ENCODE data around the gene COL4A3. TPM values are rescaled to one million over a fixed set of nuclear protein-coding genes. Genes with fewer than 3 reads are reported as not detected.
"Not testable (repeated sequence)": the region's sequence is repeated elsewhere in the genome, so short reads cannot be mapped to it uniquely, and the experiment has no call there.

The COL4A3 gene
- total RNA-seq, 2 experiments from 2014 or later: not detected

DNA sequence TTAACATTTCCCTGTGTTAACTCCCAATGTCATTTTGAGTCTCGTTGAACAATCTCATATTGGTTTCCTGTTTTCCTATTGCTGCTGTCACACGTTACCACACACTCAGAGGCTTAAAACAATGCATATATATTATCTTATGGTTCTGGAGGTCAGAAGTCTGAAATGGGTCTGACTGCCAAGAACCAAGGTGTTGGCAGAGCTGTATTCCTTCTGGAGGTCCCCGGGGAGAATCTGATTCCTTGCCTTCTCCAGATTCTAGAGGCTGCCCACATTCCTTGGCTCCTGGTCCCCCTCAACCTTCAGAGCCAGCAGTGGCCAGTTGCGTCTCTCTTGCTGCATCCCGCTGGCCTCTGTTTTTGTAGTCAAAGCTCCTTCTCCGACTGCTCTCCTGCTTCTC, 18.0 kb upstream of the COL4A3 start:
- Mint-ChIP-seq H3K27me3 (peaks cover 15% of the 10 kb centered on the region), H3K27ac (no peak overlapping the region), H3K4me1 (no peaks in the 10 kb centered on the region), H3K9me3 (peaks cover 3% of the 10 kb centered on the region), H3K36me3 (no peaks in the 10 kb centered on the region), H3K4me3 (no peak overlapping the region)
- no peak for DNase-seq
- POLR2A ChIA-PET: no interaction called here
- no peak for ATAC-seq (ENCODE audit: low read depth)

- ATAC-seq (ENCODE audit: low read depth) (no peak), DNase-seq (no peak)
- H3K36me3 Mint-ChIP-seq: no peaks in the 10 kb centered on the region
- H3K4me3 Mint-ChIP-seq: no peak overlapping the region
- POLR2A ChIA-PET: no interaction called here
- no peaks in the 10 kb centered on the region for H3K4me1 Mint-ChIP-seq
- H3K27ac Mint-ChIP-seq: no peak overlapping the region
- peaks cover 3% of the 10 kb centered on the region for H3K9me3 Mint-ChIP-seq
- peaks cover 11% of the 10 kb centered on the region for H3K27me3 Mint-ChIP-seq
Measured at GRCh38 chr2:227147023-227147422, 17.4 kb upstream of the COL4A3 start.

DNA sequence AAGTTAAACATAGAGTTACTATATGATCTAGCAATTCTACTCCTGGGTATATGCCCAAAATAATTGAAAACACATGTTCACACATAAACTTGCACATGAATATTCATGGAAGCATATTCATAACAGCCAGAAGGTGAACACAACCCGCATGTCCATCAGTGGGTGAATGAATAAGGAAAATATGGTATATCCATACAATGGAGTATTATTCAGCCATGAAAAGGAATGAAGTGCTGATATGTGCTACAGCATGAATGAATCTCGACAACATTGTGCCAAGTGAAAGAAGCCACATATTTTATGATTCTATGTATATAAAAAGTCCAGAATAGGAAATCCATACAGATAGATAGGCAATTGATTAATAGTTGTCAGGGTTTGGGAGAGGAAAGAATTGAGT, 16.3 kb upstream of the COL4A3 start:
- POLR2A ChIA-PET: no interaction called here
- H3K27ac Mint-ChIP-seq: no peak overlapping the region
- H3K9me3 Mint-ChIP-seq: peaks cover 3% of the 10 kb centered on the region
- ATAC-seq (ENCODE audit: low read depth) (no peak), DNase-seq (no peak)
- peaks cover 15% of the 10 kb centered on the region for H3K27me3 Mint-ChIP-seq
- no peaks in the 10 kb centered on the region for H3K4me1 Mint-ChIP-seq
- no peak overlapping the region for H3K4me3 Mint-ChIP-seq
- H3K36me3 Mint-ChIP-seq: no peaks in the 10 kb centered on the region

GRCh38 chr2:227150222-227150936, 14.0 kb upstream of the COL4A3 start:
- no peaks in the 10 kb centered on the region for H3K36me3 Mint-ChIP-seq
- no peak for ATAC-seq (ENCODE audit: low read depth)
- no peak overlapping the region for H3K27ac Mint-ChIP-seq
- H3K4me1 Mint-ChIP-seq: no peaks in the 10 kb centered on the region
- DNase-seq: no peak
- POLR2A ChIA-PET: no interaction called here
- peaks cover 14% of the 10 kb centered on the region for H3K27me3 Mint-ChIP-seq
- H3K4me3 Mint-ChIP-seq: no peak overlapping the region
- H3K9me3 Mint-ChIP-seq: peaks cover 3% of the 10 kb centered on the region

DNA sequence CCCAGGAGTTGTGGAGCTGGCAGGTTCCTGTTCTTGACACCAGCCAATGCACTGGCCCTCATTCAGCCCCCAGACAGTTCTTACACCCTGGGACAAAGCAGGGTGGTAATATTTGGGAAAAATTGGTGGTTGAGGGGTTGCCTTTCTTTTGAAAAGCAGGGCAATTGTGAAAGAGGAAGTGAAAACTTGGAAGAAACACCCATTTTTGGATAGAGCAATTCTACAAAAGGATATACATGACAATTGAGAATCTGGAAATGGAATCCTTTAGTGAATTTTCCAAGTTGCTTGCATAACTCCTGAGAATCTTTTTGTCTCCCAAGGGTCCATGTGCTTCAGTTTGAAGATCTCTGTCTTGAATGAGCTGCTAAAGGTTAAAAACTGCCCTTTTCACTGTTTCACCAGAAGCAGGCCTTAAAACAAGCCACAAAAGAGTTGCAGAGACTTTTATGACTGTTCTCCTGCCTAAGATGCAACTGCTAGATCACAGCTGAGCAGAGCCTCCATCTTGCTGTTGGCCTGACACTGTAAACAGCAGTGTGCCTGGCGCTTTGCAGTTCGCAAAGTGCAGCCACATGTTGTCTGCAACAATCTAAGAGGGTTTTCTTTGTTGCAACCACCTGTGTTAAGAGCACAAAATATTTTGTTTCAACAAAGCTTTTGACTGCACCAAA, 12.2 kb upstream of the COL4A3 start:
- ATAC-seq (ENCODE audit: low read depth) (no peak), DNase-seq (no peak)
- Mint-ChIP-seq H3K4me1 (no peaks in the 10 kb centered on the region), H3K36me3 (no peaks in the 10 kb centered on the region), H3K27ac (no peak overlapping the region), H3K27me3 (peaks cover 24% of the 10 kb centered on the region), H3K9me3 (peaks cover 3% of the 10 kb centered on the region), H3K4me3 (no peak overlapping the region)
- POLR2A ChIA-PET: no interaction called here

DNA sequence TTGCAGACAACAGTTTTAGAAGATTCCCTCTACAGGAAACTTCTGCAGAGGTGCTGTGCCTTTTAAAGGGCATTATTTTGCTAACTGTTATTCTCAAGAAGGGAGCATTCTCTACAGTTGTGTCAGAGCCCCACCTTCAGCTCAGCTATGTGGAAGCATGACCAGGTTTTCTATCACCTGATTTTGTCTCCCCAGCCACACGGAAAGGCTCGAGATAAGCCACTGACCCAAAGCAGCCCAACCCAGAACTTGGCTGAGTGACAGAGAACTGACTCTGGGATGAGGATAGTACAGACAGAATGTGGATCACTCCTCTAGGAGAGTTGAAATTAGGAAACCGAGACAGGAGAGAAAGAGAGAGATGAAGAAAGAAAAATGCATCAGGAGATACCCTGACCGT, 11.1 kb upstream of the COL4A3 start:
- no peaks in the 10 kb centered on the region for H3K9me3 Mint-ChIP-seq
- no peaks in the 10 kb centered on the region for H3K4me1 Mint-ChIP-seq
- H3K27me3 Mint-ChIP-seq: peaks cover 28% of the 10 kb centered on the region
- H3K27ac Mint-ChIP-seq: no peak overlapping the region
- no peak for DNase-seq
- POLR2A ChIA-PET: interaction anchor here (0.5 kb wide), 1 partner anchor 69 kb away, joined by 3 read pairs; no protein-coding TSS in a partner anchor
- ATAC-seq (ENCODE audit: low read depth): no peak
- no peak overlapping the region for H3K4me3 Mint-ChIP-seq
- no peaks in the 10 kb centered on the region for H3K36me3 Mint-ChIP-seq

- Mint-ChIP-seq H3K27me3 (peaks cover 28% of the 10 kb centered on the region), H3K4me3 (no peak overlapping the region)
- ATAC-seq (ENCODE audit: low read depth): no peak
Measured at GRCh38 chr2:227153758-227154486, 10.5 kb upstream of the COL4A3 start.

GRCh38 chr2:227154986-227155774, 9.2 kb upstream of the COL4A3 start:
- Mint-ChIP-seq H3K36me3 (no peaks in the 10 kb centered on the region), H3K9me3 (no peaks in the 10 kb centered on the region), H3K4me3 (no peak overlapping the region), H3K4me1 (no peaks in the 10 kb centered on the region), H3K27me3 (peaks cover 32% of the 10 kb centered on the region), H3K27ac (no peak overlapping the region)
- DNase-seq: no peak
- ATAC-seq (ENCODE audit: low read depth): no peak
- POLR2A ChIA-PET: no interaction called here

More at GRCh38 chr2:227153758-227154486, 10.5 kb upstream of the COL4A3 start:
- POLR2A ChIA-PET: interaction anchor here (0.5 kb wide), 1 partner anchor 69 kb away, joined by 3 read pairs; no protein-coding TSS in a partner anchor
- H3K4me1 Mint-ChIP-seq: no peaks in the 10 kb centered on the region
- H3K27ac Mint-ChIP-seq: no peak overlapping the region
- no peaks in the 10 kb centered on the region for H3K36me3 Mint-ChIP-seq
- H3K9me3 Mint-ChIP-seq: no peaks in the 10 kb centered on the region
- DNase-seq: no peak

DNA sequence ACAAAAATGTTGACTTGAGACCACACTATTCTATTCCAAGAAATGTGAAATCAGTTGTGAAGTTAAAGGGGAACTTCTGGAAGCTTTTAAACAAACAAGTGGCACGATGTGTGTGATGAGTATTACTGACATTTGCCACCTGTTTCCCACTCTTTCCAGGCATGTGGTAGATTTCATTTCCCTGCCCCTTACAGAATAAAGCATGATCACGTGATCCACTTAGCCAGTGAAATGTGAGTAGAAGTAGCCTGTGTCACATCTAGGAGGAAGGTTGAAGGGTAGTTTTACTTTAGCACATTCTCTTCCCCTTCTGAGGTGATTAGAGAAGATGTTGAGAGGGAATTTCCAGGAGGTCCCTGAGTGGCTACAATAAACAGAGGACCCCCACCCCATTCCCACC, 4.3 kb upstream of the COL4A3 start:
- DNase-seq: no peak
- POLR2A ChIA-PET: no interaction called here
- no peak overlapping the region for H3K27ac Mint-ChIP-seq
- no peaks in the 10 kb centered on the region for H3K9me3 Mint-ChIP-seq
- H3K36me3 Mint-ChIP-seq: no peaks in the 10 kb centered on the region
- peaks cover 2% of the 10 kb centered on the region for H3K4me1 Mint-ChIP-seq
- H3K4me3 Mint-ChIP-seq: no peak overlapping the region
- peaks cover 65% of the 10 kb centered on the region for H3K27me3 Mint-ChIP-seq
- no peak for ATAC-seq (ENCODE audit: low read depth)

GRCh38 chr2:227161947-227162346, 2.5 kb upstream of the COL4A3 start:
- Mint-ChIP-seq H3K4me1 (peaks cover 2% of the 10 kb centered on the region), H3K27me3 (peaks cover 52% of the 10 kb centered on the region), H3K36me3 (no peaks in the 10 kb centered on the region), H3K27ac (no peak overlapping the region), H3K4me3 (no peak overlapping the region), H3K9me3 (no peaks in the 10 kb centered on the region)
- POLR2A ChIA-PET: no interaction called here
- DNase-seq (no peak), ATAC-seq (ENCODE audit: low read depth) (no peak)

GRCh38 chr2:227163485-227163997, 883 bp upstream of the COL4A3 start:
- Mint-ChIP-seq H3K9me3 (no peaks in the 10 kb centered on the region), H3K27me3 (peaks cover 52% of the 10 kb centered on the region)

DNA sequence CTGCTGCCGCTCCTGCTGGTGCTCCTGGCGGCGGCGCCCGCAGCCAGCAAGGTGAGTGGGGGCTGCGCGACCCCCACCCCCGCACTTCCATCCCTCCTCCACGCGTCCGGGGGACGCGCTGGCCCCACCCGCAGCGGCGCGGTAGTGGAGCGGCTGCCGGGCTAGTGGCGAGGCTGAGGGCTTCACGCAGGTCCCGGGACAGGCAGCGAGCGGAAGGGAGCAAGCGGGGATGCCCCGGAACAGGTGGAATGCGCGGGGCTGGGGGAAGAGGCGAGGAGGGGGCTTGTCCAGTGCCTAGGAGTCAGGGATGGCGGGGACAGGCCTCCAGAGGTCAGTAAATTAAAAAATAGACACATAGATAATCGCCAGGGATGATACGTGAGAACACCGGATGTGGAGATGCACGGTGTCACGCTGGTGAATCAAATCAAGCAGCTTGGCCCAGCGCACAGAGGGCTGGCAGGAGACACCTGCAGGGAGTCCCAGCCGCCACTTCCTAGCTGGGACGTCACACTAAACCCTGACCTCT, 403 bp downstream of the COL4A3 start:
- peaks cover 2% of the 10 kb centered on the region for H3K4me1 Mint-ChIP-seq
- ATAC-seq (ENCODE audit: low read depth): peak; percentile 75
- peak overlapping the region; percentile 66 for H3K4me3 Mint-ChIP-seq
- POLR2A ChIA-PET: no interaction called here
- peaks cover 49% of the 10 kb centered on the region for H3K27me3 Mint-ChIP-seq
- peak; percentile 47 for DNase-seq
- no peaks in the 10 kb centered on the region for H3K9me3 Mint-ChIP-seq
- H3K27ac Mint-ChIP-seq: no peak overlapping the region
- no peaks in the 10 kb centered on the region for H3K36me3 Mint-ChIP-seq

More at GRCh38 chr2:227163485-227163997, 883 bp upstream of the COL4A3 start:
- H3K36me3 Mint-ChIP-seq: no peaks in the 10 kb centered on the region
- no peak overlapping the region for H3K27ac Mint-ChIP-seq
- POLR2A ChIA-PET: no interaction called here
- H3K4me1 Mint-ChIP-seq: peaks cover 2% of the 10 kb centered on the region
- peak overlapping the region; percentile 56 for H3K4me3 Mint-ChIP-seq
- DNase-seq (no peak), ATAC-seq (ENCODE audit: low read depth) (peak; percentile 15)

DNA sequence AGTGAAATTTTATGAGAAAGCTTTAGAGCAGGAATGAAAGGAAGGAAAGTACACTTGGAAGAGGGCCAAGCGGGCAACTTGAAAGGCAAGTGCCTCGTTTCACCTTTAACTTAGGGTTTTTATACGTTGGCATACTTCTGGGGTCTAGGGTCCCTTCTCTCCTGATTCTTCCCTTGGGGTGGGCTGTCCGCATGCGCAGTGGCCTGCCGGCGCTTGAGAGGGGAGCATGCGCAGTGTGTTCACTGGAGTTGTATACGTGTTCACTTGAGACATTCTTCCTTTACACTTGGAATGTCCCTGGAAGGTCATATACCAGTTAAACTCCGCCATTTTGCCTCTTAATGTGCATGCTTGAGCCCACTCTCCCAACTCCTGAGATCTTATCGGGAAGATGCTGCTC, 7.4 kb downstream of the COL4A3 start:
- H3K27me3 Mint-ChIP-seq; H3K36me3 Mint-ChIP-seq; POLR2A ChIA-PET; H3K4me3 Mint-ChIP-seq; ATAC-seq (ENCODE audit: low read depth); H3K9me3 Mint-ChIP-seq; DNase-seq; H3K4me1 Mint-ChIP-seq; H3K27ac Mint-ChIP-seq: not testable (repeated sequence)
